K562 (cell line): Measurements from ENCODE around the gene VSNL1. TPM values are rescaled to one million over a fixed set of nuclear protein-coding genes. Genes with fewer than 3 reads are reported as not detected.

Source experiments
- ATAC-seq: fragments of 200-7000 bp; cut with Tn5 transposase; 3 replicates; pipeline ENCODE4 v1.9.1; 2020; ENCODE audit warnings: moderate library complexity
- BruUV-seq: library from RNA; stranded (reverse); fragments of 400-500 nt; replicated peaks from 2 replicates; lab custom pipeline; 2021; lab: Mats Ljungman, UMichigan
- CTCF ChIA-PET: fragments of 300-600 bp; formaldehyde crosslinking; extraction: SDS; loops from one replicate; lab custom pipeline; 2021; ENCODE audit warnings: low intra/inter-chr PET ratio; lab: Yijun Ruan, JAX
- POLR2A ChIA-PET: fragments of 300-600, 350-650 bp; sonication (Branson Sonifier 250); formaldehyde crosslinking; extraction: SDS; loops from one replicate; lab custom pipeline; 2021; ENCODE audit warnings: antibody characterized with exemption, inconsistent platforms; lab: Yijun Ruan, JAX
- DNase-seq, 4 experiments: peaks; one replicate each; pipeline versions ENCODE4 v3.0.0 to v3.0.0-alpha.2; 2011 to 2018; ENCODE audit warnings: low spot score in 3 of 4, mixed read lengths in 3 of 4; ENCODE audit errors: extremely low read depth in 1 of 4
- FAIRE-seq: peaks from 2 replicates; lab custom pipeline; 2011; peaks lifted over from hg19 to GRCh38; lab: Jason Lieb, UNC
- H2AFZ ChIP-seq: 2 replicates; pipeline ENCODE4 v1.6.0; 2011; ENCODE audit warnings: low read depth, low read length, control low read depth, inconsistent platforms
- H3K27ac ChIP-seq: fragments of 200-600 bp; 3 replicates; pipeline ENCODE4 v1.8.0; 2011; ENCODE audit warnings: low read depth, mild to moderate bottlenecking, control low read depth, inconsistent platforms, low read length, moderate library complexity, mixed read lengths; ENCODE audit errors: extremely low read depth
- H3K27me3 ChIP-seq, 2 experiments: fragments of 300-600 bp in 1 of 2; 2 replicates in 1 of 2; 3 replicates in 1 of 2; pipeline versions ENCODE4 v1.6.0 to v1.8.0; 2011; ENCODE audit warnings: inconsistent platforms in 2 of 2, low read length in 2 of 2, mild to moderate bottlenecking in 1 of 2, mixed read lengths in 1 of 2, moderate library complexity in 1 of 2; ENCODE audit not compliant: control insufficient read depth in 2 of 2, insufficient read depth in 2 of 2
- H3K36me3 ChIP-seq: fragments of 300-600 bp; 3 replicates; pipeline ENCODE4 v1.8.0; 2011; ENCODE audit warnings: mild to moderate bottlenecking, low read length, inconsistent platforms; ENCODE audit not compliant: control insufficient read depth, insufficient read depth
- H3K4me1 ChIP-seq, 2 experiments: fragments of 200-600 bp in 1 of 2; replicated peaks in 1 of 2; 2 replicates in 1 of 2; 3 replicates in 1 of 2; pipeline versions ENCODE4 v1.5.1 to v1.8.0; 2011; ENCODE audit warnings: inconsistent platforms in 2 of 2, low read length in 2 of 2, mild to moderate bottlenecking in 1 of 2, mixed read lengths in 1 of 2, moderate library complexity in 1 of 2; ENCODE audit not compliant: control insufficient read depth in 2 of 2, insufficient read depth in 2 of 2
- H3K4me2 ChIP-seq: 2 replicates; pipeline ENCODE4 v1.6.1; 2011; ENCODE audit warnings: low read length, control low read depth, inconsistent platforms, mixed read lengths; ENCODE audit not compliant: insufficient read depth
- H3K4me3 ChIP-seq: fragments of 200-600 bp; sonication (generic), shearing (Covaris generic); 2 replicates; pipeline ENCODE4 v1.5.1; 2016; ENCODE audit warnings: control low read depth, inconsistent platforms
- H3K79me2 ChIP-seq: fragments of 200-600 bp; 3 replicates; pipeline ENCODE4 v1.8.0; 2011; ENCODE audit warnings: low read length, inconsistent platforms; ENCODE audit not compliant: control insufficient read depth, insufficient read depth
- H3K9ac ChIP-seq, 2 experiments: 2 replicates each; pipeline versions ENCODE4 v1.6.0 to v1.6.1; 2011; ENCODE audit warnings: low read depth in 2 of 2, low read length in 2 of 2, control low read depth in 1 of 2, inconsistent platforms in 1 of 2, mild to moderate bottlenecking in 1 of 2, mixed read lengths in 1 of 2; ENCODE audit not compliant: insufficient read depth in 1 of 2
- H3K9me1 ChIP-seq: one replicate; pipeline ENCODE4 v1.6.0; 2011; ENCODE audit warnings: inconsistent platforms, mild to moderate bottlenecking, low read length, moderate library complexity; ENCODE audit not compliant: control insufficient read depth, insufficient read depth
- H3K9me3 ChIP-seq: replicated peaks from 2 replicates; pipeline ENCODE4 v1.5.1; 2011; ENCODE audit warnings: low read depth, low read length, inconsistent platforms; ENCODE audit not compliant: control insufficient read depth, insufficient read depth
- H4K20me1 ChIP-seq: replicated peaks from 2 replicates; pipeline ENCODE4 v1.6.1; 2011; ENCODE audit warnings: low read length, inconsistent platforms, mixed read lengths; ENCODE audit not compliant: control insufficient read depth, insufficient read depth
- IRF1 ChIP-seq: sonication (generic); formaldehyde crosslinking; IDR thresholded peaks from 2 replicates; pipeline ENCODE4 v1.8.0; 2022; ENCODE audit warnings: missing genetic modification reagents, mild to moderate bottlenecking, borderline replicate concordance
- SP1 ChIP-seq: sonication (generic); formaldehyde crosslinking; IDR thresholded peaks from 2 replicates; pipeline ENCODE4 v1.8.1; 2022; ENCODE audit warnings: mild to moderate bottlenecking, missing genetic modification reagents
- SRSF7 ChIP-seq: fragments of 200-400 bp; formaldehyde crosslinking; optimal IDR thresholded peaks from 2 replicates; pipeline ENCODE3; 2017; ENCODE audit warnings: mild to moderate bottlenecking, low read depth, low read length
- UBTF ChIP-seq, 2 experiments: IDR thresholded peaks; 2 replicates each; pipeline ENCODE4 v1.6.1; 2012; ENCODE audit warnings: improper control_type of control experiment in 2 of 2, low read depth in 2 of 2, low read length in 2 of 2, borderline replicate concordance in 1 of 2
- ZNF316 ChIP-seq: fragments of 450-650 bp; IDR thresholded peaks from 2 replicates; pipeline ENCODE4 v1.6.1; 2016
- ZNF408 ChIP-seq: fragments of 250-450 bp; sonication (Bioruptor Pico); IDR thresholded peaks from 2 replicates; pipeline ENCODE4 v1.4.0; 2020; ENCODE audit warnings: low read depth, mild to moderate bottlenecking, moderate library complexity
- ZNF41 ChIP-seq: fragments of 250-450 bp; sonication (Bioruptor Pico); conservative IDR thresholded peaks from 2 replicates; pipeline ENCODE4 v1.4.0; 2020; ENCODE audit warnings: mild to moderate bottlenecking
- ZNF609 ChIP-seq: sonication (generic); formaldehyde crosslinking; IDR thresholded peaks from 2 replicates; pipeline ENCODE4 v1.8.1; 2023; ENCODE audit warnings: missing genetic modification reagents, mild to moderate bottlenecking, borderline replicate concordance
- WGBS: fragments of 100-300 bp; shearing (Covaris generic); methylation state at CpG from one replicate; pipeline ENCODE4 v1.1.6; 2016; ENCODE audit warnings: low coverage, mixed read lengths; ENCODE audit not compliant: insufficient coverage; ENCODE audit errors: missing lambda C conversion rate; 5-methylcytosine and 5-hydroxymethylcytosine counted together
- in situ Hi-C: fragments of 300-500 bp; cut with MboI; formaldehyde crosslinking; loops from 4 replicates; pipeline ENCODE4 v1.15.0; 2018; ENCODE audit warnings: inconsistent platforms, mixed read lengths
- intact Hi-C: fragments of 100-400 bp; cut with micrococcal nuclease; formaldehyde crosslinking; loops from 2 replicates; pipeline ENCODE4 v1.14.2; 2022
- polyA plus RNA-seq, 8 experiments: library from polyadenylated mRNA; depleted of rRNA in 4 of 8; stranded (reverse) in 5 of 8; unstranded in 3 of 8; fragments of >200 nt; fragmentation: Nextera tagmentation in 2 of 8; fragmentation: Illumina TruSeq in 1 of 8; extraction: Ambion mirVana in 2 of 8; extraction: Trizol in 1 of 8; gene quantifications; 2 replicates each; pipeline versions ENCODE4 v1.2.1 to v1.2.3, GENCODE V29; 2011 to 2014; ENCODE audit warnings: inconsistent platforms in 1 of 8, missing spikeins in 1 of 8
- total RNA-seq, 7 experiments: library from RNA; depleted of rRNA in 6 of 7; stranded (reverse); fragments of >200 nt in 6 of 7; fragmentation: Illumina TruSeq in 2 of 7; extraction: Trizol in 2 of 7; gene quantifications; 2 replicates each; pipeline versions ENCODE4 v1.2.1 to v1.2.3, GENCODE V29; 2011 to 2021; ENCODE audit warnings: low replicate concordance in 1 of 7
- TF ChIP-seq, protein P1 (sequence below): sonication (generic); formaldehyde crosslinking; IDR thresholded peaks from 2 replicates; pipeline ENCODE4 v1.8.0; 2023; ENCODE audit warnings: mild to moderate bottlenecking, missing genetic modification reagents

Gene VSNL1
- total and polyA plus RNA-seq, 9 of the 15 experiments (the other 6 are each of a cell fraction or from before 2014, with no cell fraction given), result 0.20 TPM; not detected in 8

DNA sequence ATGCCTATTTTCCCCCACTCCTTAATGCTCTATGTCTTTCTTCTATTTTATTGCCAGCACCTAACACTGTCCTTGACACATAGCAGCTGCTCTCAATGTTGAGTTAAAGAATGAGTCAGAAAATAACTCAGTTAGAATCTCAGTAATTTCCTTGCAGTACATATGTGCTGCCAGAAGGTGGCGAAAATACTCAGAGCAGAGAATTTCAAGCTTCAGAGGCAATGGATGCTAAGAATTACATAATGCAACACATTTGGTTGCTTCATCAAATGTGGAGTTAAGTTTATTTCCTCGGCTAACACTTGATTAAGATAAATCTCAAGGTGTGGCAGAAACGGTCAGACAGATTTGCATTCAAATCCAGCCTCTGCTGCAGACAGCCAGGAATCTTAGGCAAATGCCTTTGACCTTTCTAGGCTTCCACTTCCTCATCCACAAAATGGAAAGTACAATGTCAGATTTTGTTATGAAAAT, 105.6 kb downstream of the VSNL1 start:
- H3K4me1 ChIP-seq, result peaks cover 16 to 25% of the 10 kb centered on the region in 2 experiments
- FAIRE-seq (peak; percentile 89), DNase-seq (peak; percentile 38 to 68 (median 44)), ATAC-seq (peak; percentile 64)
- ChIA-PET POLR2A (interaction anchor here (1.1 to 1.8 kb wide), 5 partner anchors 9 to 15 kb away, joined by 3 to 7 read pairs (median 4); no protein-coding TSS in a partner anchor), CTCF (interaction anchor here (0.9 to 1.1 kb wide), 2 partner anchors 25 to 184 kb away, joined by 3 read pairs; no protein-coding TSS in a partner anchor)
- 0% methylated on average over 3 of the region's 3 CpGs for WGBS
- no peak overlapping the region for H2AFZ ChIP-seq
- in situ Hi-C loops, result no loop called here
- no peaks in the 10 kb centered on the region for H3K9me3 ChIP-seq
- BruUV-seq, result no TSS peak
- H3K36me3 ChIP-seq, result no peaks in the 10 kb centered on the region
- H3K9ac ChIP-seq, result no peak overlapping the region
- H4K20me1 ChIP-seq, result no peaks in the 10 kb centered on the region
- no peak overlapping the region for H3K27ac ChIP-seq
- H3K4me3 ChIP-seq, result no peak overlapping the region
- H3K79me2 ChIP-seq, result no peaks in the 10 kb centered on the region
- H3K4me2 ChIP-seq, result no peak overlapping the region
- H3K9me1 ChIP-seq, result no peaks in the 10 kb centered on the region
- intact Hi-C loops, result loop anchor here (2.0 kb wide), 1 partner anchor 185 kb away; no protein-coding TSS in a partner anchor
- H3K27me3 ChIP-seq, result no peaks in the 10 kb centered on the region
- TF ChIP-seq ZNF316, result no peak
- TF ChIP-seq SRSF7, result no peak
- TF ChIP-seq SP1 (CRISPR knock-in tag), result no peak
- TF ChIP-seq ZNF41 (CRISPR knock-in tag), result no peak
- TF ChIP-seq UBTF (IDR thresholded peaks at IDR 0.05; ENCODE audit: borderline replicate concordance in 1 of 2, low read depth in 2 of 2, low read length in 2 of 2), result no peak
- TF ChIP-seq ZNF408, result no peak
- no peak for TF ChIP-seq ZNF609 (CRISPR knock-in tag)
- TF ChIP-seq, protein P1, sequence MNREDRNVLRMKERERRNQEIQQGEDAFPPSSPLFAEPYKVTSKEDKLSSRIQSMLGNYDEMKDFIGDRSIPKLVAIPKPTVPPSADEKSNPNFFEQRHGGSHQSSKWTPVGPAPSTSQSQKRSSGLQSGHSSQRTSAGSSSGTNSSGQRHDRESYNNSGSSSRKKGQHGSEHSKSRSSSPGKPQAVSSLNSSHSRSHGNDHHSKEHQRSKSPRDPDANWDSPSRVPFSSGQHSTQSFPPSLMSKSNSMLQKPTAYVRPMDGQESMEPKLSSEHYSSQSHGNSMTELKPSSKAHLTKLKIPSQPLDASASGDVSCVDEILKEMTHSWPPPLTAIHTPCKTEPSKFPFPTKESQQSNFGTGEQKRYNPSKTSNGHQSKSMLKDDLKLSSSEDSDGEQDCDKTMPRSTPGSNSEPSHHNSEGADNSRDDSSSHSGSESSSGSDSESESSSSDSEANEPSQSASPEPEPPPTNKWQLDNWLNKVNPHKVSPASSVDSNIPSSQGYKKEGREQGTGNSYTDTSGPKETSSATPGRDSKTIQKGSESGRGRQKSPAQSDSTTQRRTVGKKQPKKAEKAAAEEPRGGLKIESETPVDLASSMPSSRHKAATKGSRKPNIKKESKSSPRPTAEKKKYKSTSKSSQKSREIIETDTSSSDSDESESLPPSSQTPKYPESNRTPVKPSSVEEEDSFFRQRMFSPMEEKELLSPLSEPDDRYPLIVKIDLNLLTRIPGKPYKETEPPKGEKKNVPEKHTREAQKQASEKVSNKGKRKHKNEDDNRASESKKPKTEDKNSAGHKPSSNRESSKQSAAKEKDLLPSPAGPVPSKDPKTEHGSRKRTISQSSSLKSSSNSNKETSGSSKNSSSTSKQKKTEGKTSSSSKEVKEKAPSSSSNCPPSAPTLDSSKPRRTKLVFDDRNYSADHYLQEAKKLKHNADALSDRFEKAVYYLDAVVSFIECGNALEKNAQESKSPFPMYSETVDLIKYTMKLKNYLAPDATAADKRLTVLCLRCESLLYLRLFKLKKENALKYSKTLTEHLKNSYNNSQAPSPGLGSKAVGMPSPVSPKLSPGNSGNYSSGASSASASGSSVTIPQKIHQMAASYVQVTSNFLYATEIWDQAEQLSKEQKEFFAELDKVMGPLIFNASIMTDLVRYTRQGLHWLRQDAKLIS (CRISPR knock-in tag), result no peak
- TF ChIP-seq IRF1, result no peak
